ENCODE data around the gene OR13J1.

Gene OR13J1

GRCh38 chr9:35842795-35843194, 27.4 kb downstream of the OR13J1 start:
- no peaks in the 10 kb centered on the region for H3K27me3 ChIP-seq (ENCODE audit: insufficient read depth, low read length)

GRCh38 chr9:35842020-35842745, 28.0 kb downstream of the OR13J1 start:
- peaks cover 1% of the 10 kb centered on the region for H3K9me3 ChIP-seq (ENCODE audit: low read length)
- H2AFZ ChIP-seq (ENCODE audit: low read depth, low read length): no peak overlapping the region
- peaks cover 23% of the 10 kb centered on the region for H3K36me3 ChIP-seq (ENCODE audit: insufficient read depth, low read length)
- H3K4me3 ChIP-seq (ENCODE audit: low read length): no peak overlapping the region
- no peaks in the 10 kb centered on the region for H3K27me3 ChIP-seq (ENCODE audit: insufficient read depth, low read length)
- no peaks in the 10 kb centered on the region for H3K4me1 ChIP-seq (ENCODE audit: insufficient read depth, low read length)

More at GRCh38 chr9:35842795-35843194, 27.4 kb downstream of the OR13J1 start:
- H3K4me3 ChIP-seq (ENCODE audit: low read length): no peak overlapping the region
- H3K4me1 ChIP-seq (ENCODE audit: insufficient read depth, low read length): no peaks in the 10 kb centered on the region
- H3K9me3 ChIP-seq (ENCODE audit: low read length): no peaks in the 10 kb centered on the region
- peaks cover 27% of the 10 kb centered on the region for H3K36me3 ChIP-seq (ENCODE audit: insufficient read depth, low read length)
- no peak overlapping the region for H2AFZ ChIP-seq (ENCODE audit: low read depth, low read length)

GRCh38 chr9:35841645-35841900, 28.6 kb downstream of the OR13J1 start:
- Histone ChIP-seq H3K36me3 (ENCODE audit: insufficient read depth, low read length) (peaks cover 19% of the 10 kb centered on the region), H3K27me3 (ENCODE audit: insufficient read depth, low read length) (no peaks in the 10 kb centered on the region), H3K9me3 (ENCODE audit: low read length) (peaks cover 2% of the 10 kb centered on the region), H3K4me3 (ENCODE audit: low read length) (no peak overlapping the region), H2AFZ (ENCODE audit: low read depth, low read length) (no peak overlapping the region), H3K4me1 (ENCODE audit: insufficient read depth, low read length) (no peaks in the 10 kb centered on the region)

- H2AFZ ChIP-seq (ENCODE audit: low read depth, low read length): no peak overlapping the region
- no peaks in the 10 kb centered on the region for H3K4me1 ChIP-seq (ENCODE audit: insufficient read depth, low read length)
- no peak overlapping the region for H3K4me3 ChIP-seq (ENCODE audit: low read length)
- H3K9me3 ChIP-seq (ENCODE audit: low read length): peaks cover 2% of the 10 kb centered on the region
- no peaks in the 10 kb centered on the region for H3K27me3 ChIP-seq (ENCODE audit: insufficient read depth, low read length)
- H3K36me3 ChIP-seq (ENCODE audit: insufficient read depth, low read length): peaks cover 18% of the 10 kb centered on the region
Observed at GRCh38 chr9:35840881-35841644, 29.1 kb downstream of the OR13J1 start.

GRCh38 chr9:35839926-35840325, 30.3 kb downstream of the OR13J1 start:
- H2AFZ ChIP-seq (ENCODE audit: low read depth, low read length): no peak overlapping the region
- H3K4me3 ChIP-seq (ENCODE audit: low read length): no peak overlapping the region
- no peaks in the 10 kb centered on the region for H3K4me1 ChIP-seq (ENCODE audit: insufficient read depth, low read length)
- H3K27me3 ChIP-seq (ENCODE audit: insufficient read depth, low read length): no peaks in the 10 kb centered on the region
- H3K36me3 ChIP-seq (ENCODE audit: insufficient read depth, low read length): peaks cover 22% of the 10 kb centered on the region
- H3K9me3 ChIP-seq (ENCODE audit: low read length): peaks cover 2% of the 10 kb centered on the region

- Histone ChIP-seq H3K4me3 (ENCODE audit: low read length) (no peak overlapping the region), H3K4me1 (ENCODE audit: insufficient read depth, low read length) (no peaks in the 10 kb centered on the region), H3K36me3 (ENCODE audit: insufficient read depth, low read length) (peaks cover 17% of the 10 kb centered on the region), H3K9me3 (ENCODE audit: low read length) (peaks cover 2% of the 10 kb centered on the region), H3K27me3 (ENCODE audit: insufficient read depth, low read length) (no peaks in the 10 kb centered on the region), H2AFZ (ENCODE audit: low read depth, low read length) (no peak overlapping the region)
Observed at GRCh38 chr9:35836595-35836994, 33.6 kb downstream of the OR13J1 start.

GRCh38 chr9:35835766-35836165, 34.4 kb downstream of the OR13J1 start:
- peaks cover 2% of the 10 kb centered on the region for H3K9me3 ChIP-seq (ENCODE audit: low read length)
- peaks cover under 1% of the 10 kb centered on the region for H3K4me1 ChIP-seq (ENCODE audit: insufficient read depth, low read length)
- H3K27me3 ChIP-seq (ENCODE audit: insufficient read depth, low read length): no peaks in the 10 kb centered on the region
- H3K36me3 ChIP-seq (ENCODE audit: insufficient read depth, low read length): peaks cover 17% of the 10 kb centered on the region
- H2AFZ ChIP-seq (ENCODE audit: low read depth, low read length): no peak overlapping the region
- H3K4me3 ChIP-seq (ENCODE audit: low read length): no peak overlapping the region

GRCh38 chr9:35835216-35835632, 35.0 kb downstream of the OR13J1 start:
- H2AFZ ChIP-seq (ENCODE audit: low read depth, low read length): no peak overlapping the region
- peaks cover 17% of the 10 kb centered on the region for H3K36me3 ChIP-seq (ENCODE audit: insufficient read depth, low read length)
- no peak overlapping the region for H3K4me3 ChIP-seq (ENCODE audit: low read length)
- peaks cover 6% of the 10 kb centered on the region for H3K4me1 ChIP-seq (ENCODE audit: insufficient read depth, low read length)
- H3K9me3 ChIP-seq (ENCODE audit: low read length): peaks cover 2% of the 10 kb centered on the region
- H3K27me3 ChIP-seq (ENCODE audit: insufficient read depth, low read length): no peaks in the 10 kb centered on the region

- Histone ChIP-seq H3K9me3 (ENCODE audit: low read length) (peaks cover 2% of the 10 kb centered on the region), H3K36me3 (ENCODE audit: insufficient read depth, low read length) (peaks cover 17% of the 10 kb centered on the region), H3K4me3 (ENCODE audit: low read length) (no peak overlapping the region), H3K4me1 (ENCODE audit: insufficient read depth, low read length) (peaks cover 12% of the 10 kb centered on the region), H3K27me3 (ENCODE audit: insufficient read depth, low read length) (no peaks in the 10 kb centered on the region), H2AFZ (ENCODE audit: low read depth, low read length) (no peak overlapping the region)
Observed at GRCh38 chr9:35834260-35835215, 35.7 kb downstream of the OR13J1 start.

- peaks cover 2% of the 10 kb centered on the region for H3K9me3 ChIP-seq (ENCODE audit: low read length)
- H2AFZ ChIP-seq (ENCODE audit: low read depth, low read length): no peak overlapping the region
- peaks cover 18% of the 10 kb centered on the region for H3K4me1 ChIP-seq (ENCODE audit: insufficient read depth, low read length)
- H3K4me3 ChIP-seq (ENCODE audit: low read length): no peak overlapping the region
- H3K36me3 ChIP-seq (ENCODE audit: insufficient read depth, low read length): peaks cover 17% of the 10 kb centered on the region
- H3K27me3 ChIP-seq (ENCODE audit: insufficient read depth, low read length): no peaks in the 10 kb centered on the region
Observed at GRCh38 chr9:35832814-35833213, 37.4 kb downstream of the OR13J1 start.

- no peaks in the 10 kb centered on the region for H3K9me3 ChIP-seq (ENCODE audit: low read length)
- H3K4me1 ChIP-seq (ENCODE audit: insufficient read depth, low read length): peaks cover 22% of the 10 kb centered on the region
- H3K27me3 ChIP-seq (ENCODE audit: insufficient read depth, low read length): no peaks in the 10 kb centered on the region
- H2AFZ ChIP-seq (ENCODE audit: low read depth, low read length): no peak overlapping the region
- peaks cover 15% of the 10 kb centered on the region for H3K36me3 ChIP-seq (ENCODE audit: insufficient read depth, low read length)
- H3K4me3 ChIP-seq (ENCODE audit: low read length): no peak overlapping the region
Observed at GRCh38 chr9:35831040-35831439, 39.2 kb downstream of the OR13J1 start.

GRCh38 chr9:35829764-35830096, 40.5 kb downstream of the OR13J1 start:
- Histone ChIP-seq H3K4me1 (ENCODE audit: insufficient read depth, low read length) (peaks cover 23% of the 10 kb centered on the region), H3K27me3 (ENCODE audit: insufficient read depth, low read length) (no peaks in the 10 kb centered on the region), H2AFZ (ENCODE audit: low read depth, low read length) (no peak overlapping the region), H3K9me3 (ENCODE audit: low read length) (no peaks in the 10 kb centered on the region), H3K4me3 (ENCODE audit: low read length) (peak overlapping the region; percentile 66), H3K36me3 (ENCODE audit: insufficient read depth, low read length) (peaks cover 5% of the 10 kb centered on the region)

All from neuron (in vitro differentiated cells).